ENCODE results near the gene EPHA4. TPM values are rescaled to one million over a fixed set of nuclear protein-coding genes. Genes with fewer than 3 reads are reported as not detected.

EPHA4 gene
- polyA plus RNA-seq, 1 donor (not counting 4 experiments of a cell fraction or from before 2014, with no cell fraction given), result 9.0 TPM

GRCh38 chr2:221390878-221391277 lies 181.2 kb downstream of the EPHA4 start:
- no peaks in the 10 kb centered on the region for H3K9me1 ChIP-seq (ENCODE audit: control insufficient read depth, extremely low read depth, insufficient read depth, low read length)
- peaks cover under 1% of the 10 kb centered on the region for H3K4me1 ChIP-seq (ENCODE audit: control insufficient read depth, extremely low read depth, insufficient read depth, low read length)
- H4K20me1 ChIP-seq (ENCODE audit: control insufficient read depth, extremely low read depth, insufficient read depth, low read length), result no peaks in the 10 kb centered on the region
- no peaks in the 10 kb centered on the region for H3K79me2 ChIP-seq (ENCODE audit: control insufficient read depth, insufficient read depth, low read length)
- no peaks in the 10 kb centered on the region for H3K27me3 ChIP-seq (ENCODE audit: control insufficient read depth, extremely low read depth, insufficient read depth, low read length)
- no peaks in the 10 kb centered on the region for H3K9me3 ChIP-seq (ENCODE audit: control insufficient read depth, low read depth, low read length)
- H3K4me2 ChIP-seq (ENCODE audit: control insufficient read depth, extremely low read depth, insufficient read depth, low read depth, low read length), result no peak overlapping the region
- no peak overlapping the region for H3K9ac ChIP-seq (ENCODE audit: control insufficient read depth, extremely low read depth, insufficient read depth, low read length)
- no peak overlapping the region for H3K27ac ChIP-seq (ENCODE audit: control insufficient read depth, insufficient read depth, low read length)
- TF ChIP-seq, protein P1, sequence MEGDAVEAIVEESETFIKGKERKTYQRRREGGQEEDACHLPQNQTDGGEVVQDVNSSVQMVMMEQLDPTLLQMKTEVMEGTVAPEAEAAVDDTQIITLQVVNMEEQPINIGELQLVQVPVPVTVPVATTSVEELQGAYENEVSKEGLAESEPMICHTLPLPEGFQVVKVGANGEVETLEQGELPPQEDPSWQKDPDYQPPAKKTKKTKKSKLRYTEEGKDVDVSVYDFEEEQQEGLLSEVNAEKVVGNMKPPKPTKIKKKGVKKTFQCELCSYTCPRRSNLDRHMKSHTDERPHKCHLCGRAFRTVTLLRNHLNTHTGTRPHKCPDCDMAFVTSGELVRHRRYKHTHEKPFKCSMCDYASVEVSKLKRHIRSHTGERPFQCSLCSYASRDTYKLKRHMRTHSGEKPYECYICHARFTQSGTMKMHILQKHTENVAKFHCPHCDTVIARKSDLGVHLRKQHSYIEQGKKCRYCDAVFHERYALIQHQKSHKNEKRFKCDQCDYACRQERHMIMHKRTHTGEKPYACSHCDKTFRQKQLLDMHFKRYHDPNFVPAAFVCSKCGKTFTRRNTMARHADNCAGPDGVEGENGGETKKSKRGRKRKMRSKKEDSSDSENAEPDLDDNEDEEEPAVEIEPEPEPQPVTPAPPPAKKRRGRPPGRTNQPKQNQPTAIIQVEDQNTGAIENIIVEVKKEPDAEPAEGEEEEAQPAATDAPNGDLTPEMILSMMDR (optimal IDR thresholded peaks at IDR 0.05 in 1 of 3, IDR thresholded peaks at IDR 0.05 in 1 of 3, conservative IDR thresholded peaks at IDR 0.05 in 1 of 3; ENCODE audit: extremely low read depth in 1 of 3, insufficient read depth in 2 of 3, low read length in 3 of 3), result no peak
- no peak for TF ChIP-seq EZH2 (IDR thresholded peaks at IDR 0.05; ENCODE audit: low read length)
- no peak overlapping the region for H2AFZ ChIP-seq (ENCODE audit: control insufficient read depth, low read length)
- H3K4me3 ChIP-seq (ENCODE audit: control insufficient read depth in 2 of 3, extremely low read depth in 1 of 3, insufficient read depth in 2 of 3, low read depth in 1 of 3, low read length in 3 of 3), result no peak overlapping the region
- no peak for FAIRE-seq
- DNase-seq (ENCODE audit: low read depth, low spot score), result no peak
- no peaks in the 10 kb centered on the region for H3K36me3 ChIP-seq (ENCODE audit: control insufficient read depth in 2 of 2, extremely low read depth in 1 of 2, insufficient read depth in 2 of 2, low read length in 2 of 2)
- dilution Hi-C loops (cut with MboI; ENCODE audit: extremely low pct_ligation_motif_present, low sequenced_read_pairs), result no loop called here

DNA sequence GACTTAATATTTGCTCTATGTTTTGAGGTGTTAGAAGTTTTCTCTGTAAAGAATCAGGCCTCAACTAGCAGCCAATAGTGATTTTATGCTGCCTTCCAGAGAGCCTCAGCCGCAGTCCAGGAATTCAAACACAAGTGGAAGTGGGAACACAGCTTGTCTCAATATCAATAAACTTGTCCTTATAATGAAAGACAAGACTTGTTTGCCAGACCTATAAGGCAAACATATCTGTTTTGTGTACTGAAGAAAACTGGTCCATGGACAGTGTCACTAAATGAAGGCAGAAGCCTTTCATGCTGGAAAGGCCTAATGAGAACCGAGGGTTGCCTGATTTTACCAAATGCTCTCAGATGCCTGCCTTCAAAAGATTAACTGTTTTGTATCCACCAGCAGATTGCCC lies 182.2 kb downstream of the EPHA4 start:
- Histone ChIP-seq H3K4me1 (ENCODE audit: control insufficient read depth, extremely low read depth, insufficient read depth, low read length) (peaks cover 5% of the 10 kb centered on the region), H3K36me3 (ENCODE audit: control insufficient read depth in 2 of 2, extremely low read depth in 1 of 2, insufficient read depth in 2 of 2, low read length in 2 of 2) (no peaks in the 10 kb centered on the region), H3K9me3 (ENCODE audit: control insufficient read depth, low read depth, low read length) (no peaks in the 10 kb centered on the region), H3K27me3 (ENCODE audit: control insufficient read depth, extremely low read depth, insufficient read depth, low read length) (no peaks in the 10 kb centered on the region), H2AFZ (ENCODE audit: control insufficient read depth, low read length) (no peak overlapping the region), H3K4me3 (ENCODE audit: control insufficient read depth in 2 of 3, extremely low read depth in 1 of 3, insufficient read depth in 2 of 3, low read depth in 1 of 3, low read length in 3 of 3) (no peak overlapping the region), H3K9me1 (ENCODE audit: control insufficient read depth, extremely low read depth, insufficient read depth, low read length) (no peaks in the 10 kb centered on the region), H3K27ac (ENCODE audit: control insufficient read depth, insufficient read depth, low read length) (no peak overlapping the region), H4K20me1 (ENCODE audit: control insufficient read depth, extremely low read depth, insufficient read depth, low read length) (no peaks in the 10 kb centered on the region), H3K9ac (ENCODE audit: control insufficient read depth, extremely low read depth, insufficient read depth, low read length) (no peak overlapping the region), H3K4me2 (ENCODE audit: control insufficient read depth, extremely low read depth, insufficient read depth, low read depth, low read length) (no peak overlapping the region), H3K79me2 (ENCODE audit: control insufficient read depth, insufficient read depth, low read length) (no peaks in the 10 kb centered on the region)
- FAIRE-seq (no peak), DNase-seq (ENCODE audit: low read depth, low spot score) (no peak)
- dilution Hi-C loops (cut with MboI; ENCODE audit: extremely low pct_ligation_motif_present, low sequenced_read_pairs), result no loop called here
- TF ChIP-seq EZH2 (IDR thresholded peaks at IDR 0.05; ENCODE audit: low read length), result no peak
- TF ChIP-seq, protein P1 (optimal IDR thresholded peaks at IDR 0.05 in 1 of 3, IDR thresholded peaks at IDR 0.05 in 1 of 3, conservative IDR thresholded peaks at IDR 0.05 in 1 of 3; ENCODE audit: extremely low read depth in 1 of 3, insufficient read depth in 2 of 3, low read length in 3 of 3), result no peak

Data from keratinocyte (primary cell).